C4-2B (cell line): ENCODE results near the gene KRTAP9-4.

Experiments
- H3K27ac ChIP-seq: fragments of 450-650 bp; 2 replicates; pipeline ENCODE4 v1.5.1; 2017
- ZFX ChIP-seq: fragments of 450-650 bp; IDR thresholded peaks from 2 replicates; pipeline ENCODE4 v1.6.1; 2017
- TF ChIP-seq, protein P1 (sequence below): fragments of 450-650 bp; conservative IDR thresholded peaks from 2 replicates; pipeline ENCODE4 v1.5.1; 2017; ENCODE audit warnings: mild to moderate bottlenecking

KRTAP9-4 gene

DNA sequence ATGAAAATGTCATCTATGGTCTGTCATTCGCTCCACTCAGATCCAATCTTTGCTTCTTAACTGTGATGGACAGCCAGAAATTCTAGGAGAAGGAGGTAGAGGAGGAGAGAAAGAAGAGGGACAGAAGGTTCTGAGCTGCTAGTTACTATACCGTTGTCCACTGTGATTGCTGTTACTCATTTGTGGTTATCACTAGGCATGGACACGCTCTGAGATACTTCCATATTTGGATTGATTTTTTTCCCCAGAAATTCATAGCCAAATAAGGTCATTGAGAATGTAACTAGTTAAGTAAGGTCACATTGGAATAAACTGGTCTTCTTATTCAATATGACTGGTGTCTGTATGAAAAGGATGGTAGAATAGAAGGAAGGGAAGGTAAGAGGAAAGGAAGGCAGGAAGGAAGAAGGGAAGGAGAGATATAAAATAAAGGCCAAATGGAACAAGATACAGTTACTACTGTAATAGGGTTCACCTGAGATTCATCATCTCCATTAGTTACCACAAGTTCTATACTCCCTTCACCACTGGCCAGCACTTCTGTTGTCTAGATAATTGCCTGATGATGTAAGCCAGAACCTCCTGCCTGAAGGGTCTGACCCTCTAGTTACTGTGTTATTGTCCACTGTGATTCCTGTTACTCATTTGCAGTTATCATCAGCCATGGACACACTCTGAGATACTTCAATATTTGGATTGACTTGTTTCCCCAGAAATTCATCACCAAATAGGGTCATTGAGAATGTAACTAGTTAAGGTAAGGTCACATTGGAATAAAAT is 28.9 kb downstream of the KRTAP9-4 start:
- no peak for TF ChIP-seq ZFX
- TF ChIP-seq, protein P1, sequence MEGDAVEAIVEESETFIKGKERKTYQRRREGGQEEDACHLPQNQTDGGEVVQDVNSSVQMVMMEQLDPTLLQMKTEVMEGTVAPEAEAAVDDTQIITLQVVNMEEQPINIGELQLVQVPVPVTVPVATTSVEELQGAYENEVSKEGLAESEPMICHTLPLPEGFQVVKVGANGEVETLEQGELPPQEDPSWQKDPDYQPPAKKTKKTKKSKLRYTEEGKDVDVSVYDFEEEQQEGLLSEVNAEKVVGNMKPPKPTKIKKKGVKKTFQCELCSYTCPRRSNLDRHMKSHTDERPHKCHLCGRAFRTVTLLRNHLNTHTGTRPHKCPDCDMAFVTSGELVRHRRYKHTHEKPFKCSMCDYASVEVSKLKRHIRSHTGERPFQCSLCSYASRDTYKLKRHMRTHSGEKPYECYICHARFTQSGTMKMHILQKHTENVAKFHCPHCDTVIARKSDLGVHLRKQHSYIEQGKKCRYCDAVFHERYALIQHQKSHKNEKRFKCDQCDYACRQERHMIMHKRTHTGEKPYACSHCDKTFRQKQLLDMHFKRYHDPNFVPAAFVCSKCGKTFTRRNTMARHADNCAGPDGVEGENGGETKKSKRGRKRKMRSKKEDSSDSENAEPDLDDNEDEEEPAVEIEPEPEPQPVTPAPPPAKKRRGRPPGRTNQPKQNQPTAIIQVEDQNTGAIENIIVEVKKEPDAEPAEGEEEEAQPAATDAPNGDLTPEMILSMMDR: no peak
- no peak overlapping the region for H3K27ac ChIP-seq

DNA sequence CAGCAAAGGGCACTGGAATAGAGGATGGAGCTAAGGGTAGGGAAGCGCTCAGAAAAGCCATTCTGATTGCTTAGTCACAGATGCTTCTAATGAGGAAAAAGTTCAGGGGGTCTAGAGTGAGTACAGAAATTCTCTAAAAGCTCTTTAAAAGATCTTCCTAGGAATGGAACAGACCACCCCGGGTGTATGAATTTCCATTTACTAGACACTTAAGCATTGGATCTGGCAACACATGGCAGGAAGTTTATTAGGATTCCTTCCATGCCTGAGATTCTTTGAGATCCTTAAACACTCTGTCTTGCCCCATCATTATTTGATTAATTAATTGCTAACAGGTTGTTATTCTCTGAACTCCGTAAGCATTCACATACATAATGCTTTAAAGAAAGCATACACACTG is 34.6 kb downstream of the KRTAP9-4 start:
- TF ChIP-seq, protein P1: no peak
- TF ChIP-seq ZFX: no peak
- no peak overlapping the region for H3K27ac ChIP-seq

DNA sequence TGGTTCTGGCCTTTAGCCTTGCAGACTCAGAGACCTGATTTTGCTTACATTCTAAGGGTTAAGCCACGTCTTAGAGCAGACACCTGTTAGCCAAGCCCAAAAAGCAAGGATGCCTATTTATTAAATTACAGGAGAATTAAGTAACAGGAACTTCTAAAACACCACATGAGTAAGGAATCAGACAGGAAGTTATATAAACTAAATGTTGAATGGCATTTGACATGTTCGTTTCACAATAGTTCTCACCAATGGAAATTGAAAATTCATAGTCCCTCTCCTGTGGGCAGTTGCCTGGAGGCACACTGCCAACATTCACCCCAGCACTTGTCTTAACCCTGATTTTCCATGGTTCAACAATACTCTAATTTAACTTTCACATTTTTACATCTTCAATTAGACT is 35.1 kb downstream of the KRTAP9-4 start:
- TF ChIP-seq, protein P1: no peak
- no peak for TF ChIP-seq ZFX
- no peak overlapping the region for H3K27ac ChIP-seq

DNA sequence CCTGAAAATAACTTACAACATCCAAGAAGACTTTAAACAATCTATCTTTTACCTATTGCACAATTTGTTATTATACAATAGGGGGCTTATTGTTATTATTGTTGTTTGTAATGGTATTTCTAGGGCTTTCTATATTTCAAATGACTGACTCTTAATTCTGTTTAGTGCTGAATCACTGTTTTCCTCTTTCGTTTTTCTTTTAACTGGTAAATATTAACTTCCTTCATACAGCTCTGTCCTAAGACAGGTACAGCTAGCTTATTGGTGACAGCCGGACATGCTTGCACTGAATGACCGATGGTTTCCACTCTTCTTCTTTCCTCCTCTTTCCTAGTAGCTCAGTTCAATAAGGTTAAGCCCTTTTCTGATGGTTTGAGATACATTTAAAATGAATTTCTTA is 37.6 kb downstream of the KRTAP9-4 start:
- no peak for TF ChIP-seq ZFX
- TF ChIP-seq, protein P1: no peak
- H3K27ac ChIP-seq: no peak overlapping the region

DNA sequence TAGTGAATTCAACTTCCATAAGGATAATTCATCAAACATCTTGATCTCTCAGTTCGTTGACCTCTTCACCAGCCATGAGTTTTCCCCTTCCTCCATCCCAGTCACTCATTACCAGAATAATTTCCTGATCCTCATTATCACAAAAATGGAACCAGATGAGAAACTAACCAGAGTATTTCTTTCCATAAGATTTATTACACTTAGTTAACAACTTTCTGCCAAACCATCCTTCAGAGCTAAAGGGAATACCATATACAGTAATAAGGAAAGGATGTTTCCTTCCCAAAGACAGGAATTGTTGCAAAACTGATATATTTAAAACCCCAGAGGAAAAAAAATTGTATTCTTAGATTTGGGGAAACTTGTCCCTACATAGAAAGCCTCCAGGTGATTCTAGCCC is 44.5 kb downstream of the KRTAP9-4 start:
- no peak for TF ChIP-seq ZFX
- TF ChIP-seq, protein P1: no peak
- H3K27ac ChIP-seq: no peak overlapping the region

DNA sequence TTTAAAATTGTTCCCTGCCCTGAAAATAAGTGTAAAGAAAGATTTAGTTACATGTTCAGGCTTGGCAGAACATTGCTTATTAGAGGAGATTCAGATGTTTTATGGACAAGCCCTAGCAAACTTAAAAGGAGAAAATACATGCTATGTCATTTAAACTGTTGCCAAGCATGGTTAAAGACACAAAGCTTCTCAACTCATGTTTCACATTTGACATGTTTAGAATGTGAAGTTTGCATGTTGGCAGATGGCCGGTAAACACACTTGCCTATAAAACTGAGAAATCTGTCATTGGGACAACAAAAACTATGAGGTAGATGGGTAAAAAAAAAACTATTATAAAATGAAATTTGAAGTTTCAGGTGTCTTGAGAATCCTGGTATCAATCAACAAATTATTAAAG is 47.4 kb downstream of the KRTAP9-4 start:
- TF ChIP-seq, protein P1: no peak
- TF ChIP-seq ZFX: no peak
- H3K27ac ChIP-seq: no peak overlapping the region

DNA sequence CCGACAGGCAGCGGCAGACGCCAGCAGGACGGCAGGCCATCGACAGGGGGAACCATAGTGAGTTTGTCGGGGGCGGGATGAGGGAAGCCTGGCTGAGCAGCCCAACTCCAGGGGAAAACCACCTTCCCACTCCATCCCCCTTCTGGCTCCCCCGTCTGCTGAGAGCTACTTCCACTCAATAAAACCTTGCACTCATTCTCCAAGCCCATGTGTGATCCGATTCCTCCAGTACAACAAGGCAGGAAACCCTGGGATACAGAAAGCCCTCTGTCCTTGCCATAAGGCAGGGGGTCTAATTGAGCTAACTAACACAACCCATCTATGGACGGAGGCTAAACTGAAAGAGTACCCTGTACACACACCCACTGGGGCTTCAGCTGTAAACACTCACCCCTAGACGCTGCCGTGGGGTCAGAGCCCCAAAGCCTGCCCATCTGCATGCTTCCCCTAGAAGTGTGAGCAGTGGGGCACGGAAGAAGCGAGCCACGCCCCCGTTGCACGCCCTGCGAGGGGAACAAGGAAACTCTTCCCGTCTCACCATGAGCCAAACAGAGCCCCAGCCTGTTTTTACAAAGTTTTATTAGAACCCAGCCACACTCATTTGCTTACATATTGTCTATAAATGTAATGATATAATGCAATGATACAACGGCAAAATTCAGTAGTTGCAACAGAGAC is 49.1 kb downstream of the KRTAP9-4 start:
- H3K27ac ChIP-seq: no peak overlapping the region
- TF ChIP-seq ZFX: no peak
- TF ChIP-seq, protein P1: no peak
